Measurements from ENCODE around the gene RGS2.

Gene RGS2

DNA sequence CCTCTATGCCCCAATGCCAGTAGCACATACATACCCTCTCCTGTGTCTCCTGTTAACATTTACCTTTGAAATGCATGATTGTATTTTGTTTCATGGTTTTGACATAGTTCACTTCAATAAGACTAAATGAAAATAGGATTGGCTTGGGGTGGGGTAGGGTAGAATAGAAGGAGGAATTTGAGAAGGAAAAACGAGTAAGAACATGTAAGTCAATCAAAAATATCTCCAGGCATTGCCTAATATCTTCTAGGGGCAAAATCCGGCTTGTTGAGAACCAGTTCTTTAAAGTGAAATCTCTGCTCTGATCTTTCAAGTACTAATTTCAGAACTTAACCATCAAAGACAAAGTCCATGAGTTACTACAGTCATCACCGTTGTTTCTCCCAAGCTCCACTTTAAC is 31.8 kb upstream of the RGS2 start:
- TF ChIP-seq, protein P1, sequence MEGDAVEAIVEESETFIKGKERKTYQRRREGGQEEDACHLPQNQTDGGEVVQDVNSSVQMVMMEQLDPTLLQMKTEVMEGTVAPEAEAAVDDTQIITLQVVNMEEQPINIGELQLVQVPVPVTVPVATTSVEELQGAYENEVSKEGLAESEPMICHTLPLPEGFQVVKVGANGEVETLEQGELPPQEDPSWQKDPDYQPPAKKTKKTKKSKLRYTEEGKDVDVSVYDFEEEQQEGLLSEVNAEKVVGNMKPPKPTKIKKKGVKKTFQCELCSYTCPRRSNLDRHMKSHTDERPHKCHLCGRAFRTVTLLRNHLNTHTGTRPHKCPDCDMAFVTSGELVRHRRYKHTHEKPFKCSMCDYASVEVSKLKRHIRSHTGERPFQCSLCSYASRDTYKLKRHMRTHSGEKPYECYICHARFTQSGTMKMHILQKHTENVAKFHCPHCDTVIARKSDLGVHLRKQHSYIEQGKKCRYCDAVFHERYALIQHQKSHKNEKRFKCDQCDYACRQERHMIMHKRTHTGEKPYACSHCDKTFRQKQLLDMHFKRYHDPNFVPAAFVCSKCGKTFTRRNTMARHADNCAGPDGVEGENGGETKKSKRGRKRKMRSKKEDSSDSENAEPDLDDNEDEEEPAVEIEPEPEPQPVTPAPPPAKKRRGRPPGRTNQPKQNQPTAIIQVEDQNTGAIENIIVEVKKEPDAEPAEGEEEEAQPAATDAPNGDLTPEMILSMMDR (IDR thresholded peaks at IDR 0.05; ENCODE audit: low read depth, low read length) = no peak
- DNase-seq (ENCODE audit: low read depth in 2 of 2) = no peak
- no peak overlapping the region for H3K4me3 ChIP-seq (replicated peaks in 1 of 2; ENCODE audit: low read depth in 2 of 2, low read length in 2 of 2)

GRCh38 chr1:192783791-192784190 is 25.0 kb upstream of the RGS2 start:
- TF ChIP-seq, protein P1 (IDR thresholded peaks at IDR 0.05; ENCODE audit: low read depth, low read length) = no peak
- H3K4me3 ChIP-seq (replicated peaks in 1 of 2; ENCODE audit: low read depth in 2 of 2, low read length in 2 of 2) = no peak overlapping the region
- DNase-seq (ENCODE audit: low read depth in 2 of 2) = no peak

DNA sequence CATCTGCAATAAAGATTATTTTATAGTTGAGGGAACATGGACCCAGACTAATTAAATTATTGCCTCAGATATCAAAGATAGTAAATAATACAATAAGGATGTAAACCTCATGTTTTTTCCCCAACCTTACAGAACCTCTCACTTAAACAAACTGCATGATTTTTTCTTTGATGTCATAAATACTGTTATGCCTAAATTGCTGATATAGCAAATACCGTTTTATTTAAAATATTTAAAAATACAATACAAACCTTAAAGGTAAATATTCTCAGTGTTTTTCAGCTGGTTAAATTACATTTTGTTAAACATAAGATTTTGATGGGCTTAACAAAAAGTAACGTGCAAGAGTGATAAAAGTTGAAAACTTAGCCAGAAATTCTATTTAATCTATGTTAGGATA is 24.4 kb upstream of the RGS2 start:
- no peak overlapping the region for H3K4me3 ChIP-seq (replicated peaks in 1 of 2; ENCODE audit: low read depth in 2 of 2, low read length in 2 of 2)
- no peak for DNase-seq (ENCODE audit: low read depth in 2 of 2)

DNA sequence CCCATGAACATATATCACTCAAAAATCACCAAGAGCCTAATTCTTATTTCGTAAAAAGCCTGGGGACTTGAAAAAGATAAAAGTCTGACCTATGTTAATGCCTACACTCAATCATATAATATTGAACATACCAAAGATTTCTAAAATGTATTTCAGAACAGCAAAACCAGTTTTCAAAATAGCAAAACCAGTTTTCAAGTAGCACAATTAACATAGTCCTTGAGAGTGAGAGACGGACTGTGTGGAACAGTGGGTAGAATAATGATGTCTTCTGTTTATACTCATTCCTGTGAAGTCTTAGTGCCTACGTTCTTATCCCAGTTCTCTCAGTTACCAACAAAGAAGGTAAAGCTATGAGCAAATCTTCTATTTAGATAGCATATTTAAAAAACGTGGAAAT is 22.3 kb upstream of the RGS2 start:
- no peak for DNase-seq (ENCODE audit: low read depth in 2 of 2)
- no peak overlapping the region for H3K4me3 ChIP-seq (replicated peaks in 1 of 2; ENCODE audit: low read depth in 2 of 2, low read length in 2 of 2)
- TF ChIP-seq, protein P1 (IDR thresholded peaks at IDR 0.05; ENCODE audit: low read depth, low read length) = no peak

More for the DNA sequence above, 24.4 kb upstream of the RGS2 start:
- TF ChIP-seq, protein P1 (IDR thresholded peaks at IDR 0.05; ENCODE audit: low read depth, low read length) = no peak

GRCh38 chr1:192787914-192788585 is 20.8 kb upstream of the RGS2 start:
- no peak overlapping the region for H3K4me3 ChIP-seq (replicated peaks in 1 of 2; ENCODE audit: low read depth in 2 of 2, low read length in 2 of 2)

GRCh38 chr1:192789871-192790270 is 19.0 kb upstream of the RGS2 start:
- no peak overlapping the region for H3K4me3 ChIP-seq (replicated peaks in 1 of 2; ENCODE audit: low read depth in 2 of 2, low read length in 2 of 2)
- TF ChIP-seq, protein P1 (IDR thresholded peaks at IDR 0.05; ENCODE audit: low read depth, low read length) = no peak

More at GRCh38 chr1:192787914-192788585, 20.8 kb upstream of the RGS2 start:
- peak; percentile 62 to 87 for DNase-seq (ENCODE audit: low read depth in 2 of 2)
- TF ChIP-seq, protein P1 (IDR thresholded peaks at IDR 0.05; ENCODE audit: low read depth, low read length) = no peak

GRCh38 chr1:192792628-192793027 is 16.2 kb upstream of the RGS2 start:
- TF ChIP-seq, protein P1 (IDR thresholded peaks at IDR 0.05; ENCODE audit: low read depth, low read length) = no peak
- DNase-seq (ENCODE audit: low read depth in 2 of 2) = no peak
- H3K4me3 ChIP-seq (replicated peaks in 1 of 2; ENCODE audit: low read depth in 2 of 2, low read length in 2 of 2) = no peak overlapping the region

More at GRCh38 chr1:192789871-192790270, 19.0 kb upstream of the RGS2 start:
- DNase-seq (ENCODE audit: low read depth in 2 of 2) = no peak

Measured in cardiac fibroblast (primary cell).